H9 (cell line): ENCODE data around the gene DNAJB11. TPM values are rescaled to one million over a fixed set of nuclear protein-coding genes. Genes with fewer than 3 reads are reported as not detected.

ENCODE experiments used
- DNase-seq: peaks from one replicate; pipeline ENCODE4 v3.0.0-alpha.2; 2017
- H2AFZ ChIP-seq: one replicate; pipeline ENCODE4 v1.6.1; 2013; ENCODE audit warnings: mild to moderate bottlenecking, low read length, control low read depth, moderate library complexity
- H2AK5ac ChIP-seq: 2 replicates; pipeline ENCODE4 v1.6.1; 2013; ENCODE audit warnings: low read length, control low read depth, mixed read lengths; ENCODE audit not compliant: insufficient read length
- H2BK120ac ChIP-seq: one replicate; pipeline ENCODE4 v1.6.1; 2013; ENCODE audit warnings: low read depth, mild to moderate bottlenecking, low read length, control low read depth, inconsistent platforms; ENCODE audit not compliant: poor library complexity, severe bottlenecking
- H2BK12ac ChIP-seq: 2 replicates; pipeline ENCODE4 v1.6.1; 2013; ENCODE audit warnings: low read length, control low read depth, mixed read lengths, low read depth; ENCODE audit not compliant: insufficient read length
- H2BK15ac ChIP-seq: 2 replicates; pipeline ENCODE4 v1.6.1; 2013; ENCODE audit warnings: low read depth, low read length, control low read depth
- H2BK20ac ChIP-seq: one replicate; pipeline ENCODE4 v1.6.1; 2013; ENCODE audit warnings: low read depth, mild to moderate bottlenecking, low read length, control low read depth, inconsistent platforms; ENCODE audit not compliant: poor library complexity, severe bottlenecking
- H2BK5ac ChIP-seq: 2 replicates; pipeline ENCODE4 v1.6.1; 2013; ENCODE audit warnings: low read length, control low read depth, mixed read lengths; ENCODE audit not compliant: insufficient read length
- H3K14ac ChIP-seq: 2 replicates; pipeline ENCODE4 v1.6.1; 2013; ENCODE audit warnings: low read length, control low read depth; ENCODE audit not compliant: insufficient read depth
- H3K18ac ChIP-seq: 2 replicates; pipeline ENCODE4 v1.6.1; 2013; ENCODE audit warnings: low read depth, mild to moderate bottlenecking, mixed read lengths, low read length, control low read depth; ENCODE audit not compliant: insufficient read length
- H3K23ac ChIP-seq: 2 replicates; pipeline ENCODE4 v1.6.1; 2013; ENCODE audit warnings: low read length, control low read depth, mixed read lengths, low read depth; ENCODE audit not compliant: insufficient read length
- H3K23me2 ChIP-seq: 2 replicates; pipeline ENCODE4 v1.6.1; 2013; ENCODE audit warnings: low read depth, mild to moderate bottlenecking, mixed read lengths, low read length, control low read depth; ENCODE audit not compliant: insufficient read length, poor library complexity, severe bottlenecking
- H3K27ac ChIP-seq: 2 replicates; pipeline ENCODE4 v1.5.1; 2013; ENCODE audit warnings: low read length, control low read depth, mixed read lengths, low read depth; ENCODE audit not compliant: insufficient read length
- H3K27me3 ChIP-seq: 2 replicates; pipeline ENCODE4 v1.6.1; 2013; ENCODE audit warnings: low read length, control low read depth, inconsistent platforms; ENCODE audit not compliant: insufficient read depth
- H3K4ac ChIP-seq: 2 replicates; pipeline ENCODE4 v1.6.1; 2013; ENCODE audit warnings: low read depth, mild to moderate bottlenecking, control low read depth, inconsistent platforms, low read length, moderate library complexity
- H3K4me1 ChIP-seq: 2 replicates; pipeline ENCODE4 v1.6.1; 2013; ENCODE audit warnings: low read length, control low read depth, inconsistent platforms; ENCODE audit not compliant: insufficient read depth
- H3K4me2 ChIP-seq: 2 replicates; pipeline ENCODE4 v1.6.1; 2013; ENCODE audit warnings: low read length, control low read depth, mixed read lengths; ENCODE audit not compliant: insufficient read length, insufficient read depth
- H3K56ac ChIP-seq: 2 replicates; pipeline ENCODE4 v1.6.1; 2013; ENCODE audit warnings: low read depth, mild to moderate bottlenecking, mixed read lengths, low read length, control low read depth; ENCODE audit not compliant: insufficient read length
- H3K79me1 ChIP-seq: 2 replicates; pipeline ENCODE4 v1.6.1; 2013; ENCODE audit warnings: low read depth, mild to moderate bottlenecking, moderate library complexity, low read length, control low read depth, inconsistent platforms; ENCODE audit not compliant: insufficient read depth, poor library complexity, severe bottlenecking
- H3K79me2 ChIP-seq: 2 replicates; pipeline ENCODE4 v1.6.1; 2013; ENCODE audit warnings: low read length, control low read depth, inconsistent platforms; ENCODE audit not compliant: insufficient read depth
- H3K9ac ChIP-seq: 2 replicates; pipeline ENCODE4 v1.6.1; 2013; ENCODE audit warnings: low read length, control low read depth, mixed read lengths; ENCODE audit not compliant: insufficient read length; ENCODE audit errors: extremely low read depth
- H3K9me3 ChIP-seq: one replicate; pipeline ENCODE4 v1.6.1; 2013; ENCODE audit warnings: low read depth, low read length, inconsistent platforms; ENCODE audit not compliant: control insufficient read depth
- H3T11ph ChIP-seq: one replicate; pipeline ENCODE4 v1.6.1; 2013; ENCODE audit warnings: mild to moderate bottlenecking, low read length, control low read depth, inconsistent platforms
- H4K20me1 ChIP-seq: one replicate; pipeline ENCODE4 v1.6.1; 2013; ENCODE audit not compliant: control insufficient read depth, insufficient read length, insufficient read depth
- H4K5ac ChIP-seq: 2 replicates; pipeline ENCODE4 v1.6.1; 2013; ENCODE audit warnings: low read depth, mild to moderate bottlenecking, mixed read lengths, low read length, control low read depth; ENCODE audit not compliant: insufficient read length
- H4K8ac ChIP-seq: replicated peaks from 2 replicates; pipeline ENCODE4 v1.6.1; 2013; ENCODE audit warnings: low read length, control low read depth, mixed read lengths, low read depth; ENCODE audit not compliant: insufficient read length
- H4K91ac ChIP-seq: 2 replicates; pipeline ENCODE4 v1.6.1; 2013; ENCODE audit warnings: low read depth, mild to moderate bottlenecking, moderate library complexity, mixed read lengths, low read length, control low read depth; ENCODE audit not compliant: insufficient read length
- H3K27ac Mint-ChIP-seq, 3 experiments: 2 replicates in 2 of 3; 3 replicates in 1 of 3; pipeline ENCODE4 v1.8.0; 2020 to 2021; ENCODE audit warnings: mixed read lengths in 3 of 3, mild to moderate bottlenecking in 1 of 3, moderate library complexity in 1 of 3
- H3K27me3 Mint-ChIP-seq: 2 replicates; pipeline ENCODE4 v1.8.0; 2021; ENCODE audit warnings: low read depth, mild to moderate bottlenecking, moderate library complexity, mixed read lengths
- H3K36me3 Mint-ChIP-seq, 3 experiments: 2 replicates in 2 of 3; 3 replicates in 1 of 3; pipeline ENCODE4 v1.8.0; 2020 to 2021; ENCODE audit warnings: low read depth in 3 of 3, mixed read lengths in 3 of 3; ENCODE audit not compliant: insufficient read depth in 1 of 3
- H3K4me1 Mint-ChIP-seq, 2 experiments: 2 replicates each; pipeline ENCODE4 v1.8.0; 2020; ENCODE audit warnings: mixed read lengths in 2 of 2
- H3K4me3 Mint-ChIP-seq, 2 experiments: 2 replicates in 1 of 2; 3 replicates in 1 of 2; pipeline ENCODE4 v1.8.0; 2020 to 2021; ENCODE audit warnings: mild to moderate bottlenecking in 2 of 2, mixed read lengths in 2 of 2, moderate library complexity in 1 of 2
- H3K9me3 Mint-ChIP-seq, 2 experiments: 2 replicates in 1 of 2; 3 replicates in 1 of 2; pipeline ENCODE4 v1.8.0; 2020; ENCODE audit warnings: mild to moderate bottlenecking in 2 of 2, mixed read lengths in 2 of 2, moderate library complexity in 1 of 2
- CTCF ChIP-seq: fragments of 200-600 bp; sonication (generic); conservative IDR thresholded peaks from 3 replicates; pipeline ENCODE4 v1.8.0; 2021; ENCODE audit warnings: antibody characterized with exemption, mild to moderate bottlenecking
- WGBS: extraction: QIAGEN DNeasy Blood & Tissue Kit; methylation state at CpG from one replicate; pipeline ENCODE4 v1.1.7; 2013; ENCODE audit warnings: missing lambda C conversion rate, low lambda C conversion rate, mixed read lengths; ENCODE audit not compliant: insufficient read length; ENCODE audit errors: extremely low coverage; 5-methylcytosine and 5-hydroxymethylcytosine counted together
- total RNA-seq: library from RNA; stranded (reverse); gene quantifications from 2 replicates; pipeline ENCODE4 v1.2.1, GENCODE V29; 2021

The DNAJB11 gene
- total RNA-seq, 1 experiment from 2014 or later: 61.2 TPM

GRCh38 chr3:186600896-186601295, 30.4 kb downstream of the DNAJB11 start:
- no peak overlapping the region for H4K91ac ChIP-seq
- H2BK12ac ChIP-seq: no peak overlapping the region
- WGBS: no CpG with 5 or more reads among the region's 3 CpGs
- no peak overlapping the region for H3K56ac ChIP-seq
- no peaks in the 10 kb centered on the region for H3K23me2 ChIP-seq
- Mint-ChIP-seq H3K36me3 (no peaks in the 10 kb centered on the region), H3K4me1 (peaks cover 6% of the 10 kb centered on the region in 2 experiments), H3K9me3 (peaks cover 0 to 3% of the 10 kb centered on the region in 2 experiments; a peak in 1 of 5 replicates), H3K4me3 (no peak overlapping the region), H3K27ac (no peak overlapping the region), H3K27me3 (peaks cover 4% of the 10 kb centered on the region; the same call in 1 of the 2 replicates)
- no peak overlapping the region for H3K27ac ChIP-seq
- no peak overlapping the region for H2AFZ ChIP-seq
- no peaks in the 10 kb centered on the region for H3K4me1 ChIP-seq
- no peak overlapping the region for H3K4me2 ChIP-seq
- no peak overlapping the region for H3K9ac ChIP-seq
- no peak overlapping the region for H4K5ac ChIP-seq
- no peak overlapping the region for H4K8ac ChIP-seq
- no peak overlapping the region for H3K18ac ChIP-seq
- no peak overlapping the region for H2AK5ac ChIP-seq
- H3K23ac ChIP-seq: no peak overlapping the region
- H3K27me3 ChIP-seq: no peaks in the 10 kb centered on the region
- no peak overlapping the region for H3T11ph ChIP-seq
- H2BK20ac ChIP-seq: no peak overlapping the region
- no peaks in the 10 kb centered on the region for H3K79me2 ChIP-seq
- TF ChIP-seq CTCF: no peak
- H3K4ac ChIP-seq: no peak overlapping the region
- no peak overlapping the region for H2BK5ac ChIP-seq
- no peak for DNase-seq
- H3K9me3 ChIP-seq: no peaks in the 10 kb centered on the region
- H3K79me1 ChIP-seq: no peaks in the 10 kb centered on the region
- H3K14ac ChIP-seq: no peak overlapping the region
- H2BK120ac ChIP-seq: no peak overlapping the region
- no peaks in the 10 kb centered on the region for H4K20me1 ChIP-seq
- no peak overlapping the region for H2BK15ac ChIP-seq
